Medulla oblongata (tissue), 1 donor: ENCODE results near the gene ZP3.
A peak's percentile ranks its signal among the peaks of the same experiment; 100 is the strongest.
"Not testable (repeated sequence)": the region's sequence is repeated elsewhere in the genome, so short reads cannot be mapped to it uniquely, and the experiment has no call there.

Experiments
- DNase-seq: peaks from one replicate; pipeline ENCODE4 v3.0.0-alpha.2; 2015; ENCODE audit errors: extremely low spot score

The ZP3 gene

DNA sequence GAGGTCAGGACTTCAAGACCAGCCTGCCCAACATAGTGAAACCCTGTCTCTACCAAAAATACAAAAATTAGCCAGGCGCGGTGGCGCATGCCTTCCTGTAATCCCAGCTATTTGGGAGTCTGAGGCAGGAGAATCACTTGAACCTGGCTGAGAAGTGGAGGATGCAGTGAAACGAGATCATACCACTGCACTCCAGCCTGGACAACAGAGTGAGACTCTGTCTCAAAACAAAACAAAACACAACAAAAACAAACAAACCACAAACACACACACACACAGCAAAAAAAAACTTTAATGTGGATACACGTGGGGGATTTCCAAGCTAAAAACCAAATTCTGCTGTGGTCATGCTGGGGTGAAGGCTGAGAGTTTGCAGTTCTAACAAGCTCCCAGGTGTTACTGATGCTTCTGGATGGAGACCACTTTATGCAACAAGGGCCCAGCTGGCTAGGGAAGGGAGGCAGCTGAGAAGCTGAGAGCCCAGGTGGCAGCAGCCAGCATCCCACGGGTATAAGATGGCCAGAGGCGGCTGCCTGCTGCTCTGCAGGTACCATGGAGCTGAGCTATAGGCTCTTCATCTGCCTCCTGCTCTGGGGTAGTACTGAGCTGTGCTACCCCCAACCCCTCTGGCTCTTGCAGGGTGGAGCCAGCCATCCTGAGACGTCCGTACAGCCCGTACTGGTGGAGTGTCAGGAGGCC, at the start of gene ZP3:
Gene ZP3 (plus strand): TSS at position 538 of the 699 bp plus-strand sequence. CDS start 15 bp downstream, at position 553.
- no peak for DNase-seq

DNA sequence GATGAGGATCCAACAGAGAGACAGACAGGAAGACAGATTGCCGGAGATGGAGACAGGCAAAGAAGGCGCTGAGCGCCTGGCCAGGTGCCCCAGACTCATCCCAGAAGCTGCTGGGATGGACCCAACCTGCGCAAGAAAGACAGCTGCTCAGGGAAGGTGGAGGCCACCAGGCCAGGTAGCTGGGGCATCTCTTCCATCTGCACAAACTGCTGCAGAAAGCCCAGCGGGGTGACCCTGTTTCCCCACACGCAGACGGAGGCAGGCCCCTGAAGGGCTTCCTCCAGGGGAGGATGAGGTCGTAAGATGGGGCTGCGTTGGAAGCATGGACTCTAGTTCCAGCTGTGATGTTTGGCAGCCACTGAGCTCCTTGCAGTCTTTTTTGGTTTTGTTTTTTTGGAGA, 49.5 kb upstream of the ZP3 start:
- DNase-seq: no peak

DNA sequence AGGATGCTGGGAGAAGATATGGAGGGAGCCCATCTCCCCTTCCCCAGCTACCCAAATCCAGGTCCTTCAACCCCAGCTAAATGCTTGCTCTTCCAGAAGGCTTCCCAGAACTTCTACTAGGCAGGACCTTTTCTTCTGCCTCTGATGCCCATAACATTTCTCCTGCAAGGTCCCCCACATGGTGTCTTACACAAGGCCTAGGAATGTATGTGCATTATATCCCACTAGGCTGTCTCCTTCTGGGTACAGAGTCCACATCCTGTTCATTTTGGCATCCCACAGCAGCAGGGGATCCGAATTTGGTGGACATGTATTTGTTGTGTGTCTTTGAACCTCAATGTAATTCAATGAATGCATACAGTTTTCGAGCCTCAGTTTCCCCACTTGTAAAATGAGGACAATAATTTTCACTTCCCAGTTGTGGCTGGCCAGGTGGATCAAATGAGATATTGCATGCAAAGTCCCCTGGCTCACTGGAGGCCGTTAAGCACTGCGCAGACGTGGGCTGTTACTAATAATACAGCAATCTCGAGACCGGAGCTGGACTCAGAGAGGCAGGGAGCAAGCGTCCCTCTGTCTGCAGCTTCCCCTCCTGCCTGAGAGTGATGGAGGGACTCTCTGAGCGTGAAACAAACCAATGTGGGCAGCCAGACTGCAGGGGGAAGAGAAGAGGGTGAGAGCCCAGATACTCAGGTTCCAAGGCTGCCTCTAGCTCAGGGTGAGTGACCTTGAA, 47.4 kb upstream of the ZP3 start:
- no peak for DNase-seq

DNA sequence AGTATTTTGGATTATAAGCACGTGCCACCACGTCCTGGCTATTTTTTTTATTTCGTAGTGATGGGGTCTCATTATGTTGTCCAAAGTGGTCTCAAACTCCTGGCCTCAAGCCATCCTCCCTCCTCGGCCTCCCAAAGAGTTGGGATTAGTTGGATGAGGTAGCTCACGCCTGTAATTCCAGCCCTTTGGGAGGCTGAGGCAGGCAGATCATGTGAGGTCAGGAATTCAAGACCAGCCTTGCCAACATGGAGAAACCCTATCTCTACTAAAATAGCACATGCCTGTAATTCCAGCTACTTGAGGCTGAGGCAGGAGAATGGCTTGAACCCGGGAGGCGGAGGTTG, 44.2 kb upstream of the ZP3 start:
- DNase-seq: no peak

DNA sequence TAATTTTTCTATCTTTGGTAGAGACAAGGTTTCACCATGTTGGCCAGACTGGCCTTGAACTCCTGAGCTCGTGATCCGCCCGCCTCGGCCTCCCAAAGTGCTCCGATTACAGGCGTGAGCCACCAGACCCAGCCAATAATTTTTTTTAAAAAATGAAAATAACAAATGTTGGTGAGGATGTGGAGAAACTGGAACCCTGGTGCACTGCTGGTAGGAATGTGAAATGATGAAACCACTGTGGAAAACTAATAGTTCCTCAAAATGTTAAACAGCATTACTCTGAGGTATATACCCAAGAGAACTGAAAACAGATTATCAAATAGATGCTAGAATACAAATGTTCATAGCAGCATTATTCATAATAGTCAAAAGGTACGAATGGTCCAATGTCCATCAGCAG, 42.9 kb upstream of the ZP3 start:
- DNase-seq: no peak

DNA sequence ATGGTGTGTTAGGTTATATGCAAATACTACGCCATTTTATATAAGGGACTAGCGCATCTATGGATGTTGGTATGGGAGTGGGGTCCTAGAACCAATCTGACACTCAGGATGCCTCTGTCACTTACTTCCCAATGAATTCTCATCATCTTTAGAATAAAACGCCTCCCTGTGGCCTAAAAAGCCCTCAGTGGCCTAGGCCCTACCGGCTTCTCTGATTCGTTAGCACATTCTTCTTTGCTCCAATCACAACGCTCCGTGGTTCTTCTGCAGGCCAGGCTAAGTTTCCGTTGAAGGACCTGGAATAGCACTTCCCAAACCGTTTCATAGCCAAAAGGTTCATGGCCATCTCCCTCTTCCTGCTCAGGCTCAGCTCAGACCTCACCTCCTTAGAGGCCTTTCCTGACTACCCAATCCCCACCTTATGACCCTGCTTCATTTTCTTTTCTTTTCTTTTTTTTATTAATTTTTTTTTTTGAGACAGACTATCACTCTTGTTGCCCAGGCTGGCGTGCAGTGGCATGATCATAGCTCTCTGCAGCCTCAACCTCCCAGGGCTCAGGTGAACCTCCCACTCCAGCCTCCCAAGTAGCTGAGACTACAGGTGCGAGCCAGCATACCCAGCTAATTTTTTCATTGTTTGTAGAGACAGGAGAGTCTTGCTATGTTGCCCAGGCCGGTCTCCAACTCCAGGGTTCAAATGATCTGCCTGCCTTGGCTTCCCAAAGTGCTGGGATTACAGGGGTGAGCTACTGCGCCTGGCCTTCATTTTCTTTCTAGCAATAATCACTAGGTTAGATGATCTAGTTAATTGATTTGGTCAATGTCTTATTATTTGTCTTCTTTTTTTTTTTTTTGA, 41.4 kb upstream of the ZP3 start:
- DNase-seq: no peak

DNA sequence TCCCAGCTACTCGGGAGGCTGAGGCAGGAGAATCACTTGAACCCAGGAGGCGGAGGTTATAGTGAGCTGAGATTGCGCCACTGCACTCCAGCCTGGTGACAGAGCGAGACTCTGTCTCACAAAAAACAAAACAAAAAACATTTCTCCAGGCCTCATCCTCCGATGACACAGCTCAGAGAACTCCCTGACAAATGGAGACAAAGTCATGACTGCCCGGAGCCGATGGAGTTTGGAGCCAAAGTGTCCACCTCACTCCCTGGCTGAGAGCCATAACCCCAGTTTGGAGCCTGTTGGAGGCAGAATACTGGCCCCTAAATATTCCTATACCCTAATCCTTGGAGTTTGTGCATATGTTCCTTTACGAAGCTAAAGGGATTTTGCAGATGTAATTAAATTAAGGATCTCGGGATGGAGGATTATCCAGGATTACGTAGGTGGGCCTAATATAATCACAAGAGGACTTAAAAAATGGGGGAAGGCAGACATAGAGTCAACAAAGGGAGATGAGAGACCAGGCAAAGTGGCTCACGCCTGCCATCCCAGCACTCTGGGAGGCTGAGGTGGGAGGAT, 38.0 kb upstream of the ZP3 start:
- DNase-seq: no peak

DNA sequence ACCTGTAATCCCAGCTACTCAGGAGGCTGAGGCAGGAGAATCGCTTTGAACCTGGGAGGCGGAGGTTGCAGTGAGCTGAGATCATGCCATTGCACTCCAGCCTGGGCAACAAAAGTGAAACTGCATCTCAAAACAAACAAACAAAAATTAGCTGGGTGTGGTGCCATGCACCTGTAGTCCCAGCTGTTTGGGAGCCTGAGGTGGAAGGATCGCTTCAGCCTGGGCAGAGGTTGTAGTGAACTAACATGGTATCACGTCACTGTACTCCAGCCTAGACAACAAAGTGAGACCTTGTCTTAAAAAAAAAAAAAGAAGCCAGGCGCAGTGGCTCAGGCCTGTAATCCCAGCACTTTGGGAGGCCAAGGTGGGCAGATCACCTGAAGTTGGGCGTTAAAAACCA, 37.0 kb upstream of the ZP3 start:
- not testable (repeated sequence) for DNase-seq

DNA sequence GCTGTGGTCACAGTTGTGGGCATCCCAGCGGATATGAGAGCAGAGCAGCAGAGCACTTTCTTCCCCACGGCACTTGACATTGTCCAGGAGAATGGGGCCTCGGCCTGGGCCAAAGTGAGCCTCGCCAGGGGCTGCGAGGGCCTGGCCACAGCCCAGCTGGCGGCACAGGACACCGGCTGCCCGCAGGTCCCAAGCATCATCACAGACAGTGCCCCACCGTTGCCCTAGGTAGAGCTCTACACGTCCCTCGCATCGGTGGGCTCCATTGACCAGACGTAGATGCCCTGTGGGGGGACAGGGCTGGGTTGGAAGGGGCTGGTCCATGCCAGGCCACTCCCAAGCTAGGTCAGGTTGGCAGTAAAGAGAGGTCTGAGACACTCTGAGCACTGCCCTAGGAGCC, 34.7 kb upstream of the ZP3 start:
- no peak for DNase-seq

DNA sequence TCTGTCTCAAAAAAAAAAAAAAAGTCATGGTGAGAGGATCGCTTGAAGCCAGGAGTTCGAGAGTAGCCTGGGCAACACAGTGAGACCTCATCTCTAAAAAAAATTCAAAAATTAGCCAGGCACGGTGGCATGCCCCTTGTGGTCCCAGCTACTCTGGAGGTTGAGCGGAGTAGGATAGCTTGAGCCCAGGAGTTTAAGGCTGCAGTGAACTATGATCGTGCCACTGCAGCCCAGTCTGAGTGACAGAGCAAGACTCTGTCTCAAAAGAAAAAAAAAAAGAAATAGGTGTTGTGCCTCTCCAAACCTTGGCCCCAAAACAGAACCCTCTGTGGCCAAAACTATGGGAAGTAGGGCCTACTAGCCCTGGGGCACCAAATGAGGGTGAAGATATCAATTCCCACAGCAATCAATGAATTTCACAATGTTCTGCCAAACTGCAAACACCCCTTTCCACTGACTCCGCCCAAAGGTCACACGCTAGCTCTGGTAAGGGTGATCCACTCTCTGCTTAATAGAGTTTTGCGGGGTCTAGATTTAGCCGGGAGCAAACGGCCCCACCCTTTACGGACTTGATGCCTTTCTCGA, 32.1 kb upstream of the ZP3 start:
- no peak for DNase-seq

DNA sequence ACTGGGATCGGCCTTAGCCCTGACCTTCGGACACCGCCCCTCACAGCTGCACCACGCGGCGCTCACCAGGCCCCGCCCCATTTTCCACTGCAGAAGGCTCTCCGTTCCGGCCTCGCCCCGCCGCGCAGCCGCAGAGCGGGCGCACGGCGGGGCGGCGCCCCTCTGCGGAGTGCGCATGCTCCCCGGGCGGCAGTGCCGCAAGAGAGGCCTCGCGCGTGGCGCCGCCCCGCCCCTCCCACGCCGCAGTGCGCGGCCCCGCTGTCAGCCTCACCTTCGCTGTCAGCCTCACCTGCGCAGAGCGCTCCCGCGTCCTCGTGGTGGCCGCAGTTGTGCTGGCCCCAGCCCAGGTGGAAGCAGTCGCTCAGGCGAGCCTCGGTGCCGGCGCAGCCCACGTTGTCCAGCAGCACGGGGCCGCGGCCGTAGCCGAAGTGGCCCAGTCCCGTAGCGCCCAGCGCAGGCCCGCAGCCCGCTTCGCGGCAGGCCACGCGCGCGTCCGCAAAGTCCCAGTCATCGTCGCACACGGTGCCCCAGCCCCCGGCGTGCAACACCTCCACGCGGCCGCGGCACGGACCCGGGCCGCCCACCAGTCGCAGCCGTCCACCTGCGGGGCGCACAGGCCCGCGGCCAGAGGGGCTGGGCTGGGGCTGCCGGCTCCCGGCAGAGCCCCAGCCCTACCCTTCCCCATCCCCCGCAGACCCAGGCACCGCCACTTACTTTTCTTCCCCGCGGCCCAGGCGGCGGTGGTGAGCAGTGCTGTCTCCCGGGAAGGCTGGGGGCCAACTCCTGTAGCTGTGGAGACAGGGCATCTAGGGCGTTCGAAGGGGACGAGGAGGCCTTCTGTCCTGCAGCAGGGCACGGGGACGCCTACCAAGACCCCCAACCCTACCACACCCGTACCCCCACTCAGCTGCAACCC, 31.4 kb upstream of the ZP3 start:
- peak; percentile 94 for DNase-seq

DNA sequence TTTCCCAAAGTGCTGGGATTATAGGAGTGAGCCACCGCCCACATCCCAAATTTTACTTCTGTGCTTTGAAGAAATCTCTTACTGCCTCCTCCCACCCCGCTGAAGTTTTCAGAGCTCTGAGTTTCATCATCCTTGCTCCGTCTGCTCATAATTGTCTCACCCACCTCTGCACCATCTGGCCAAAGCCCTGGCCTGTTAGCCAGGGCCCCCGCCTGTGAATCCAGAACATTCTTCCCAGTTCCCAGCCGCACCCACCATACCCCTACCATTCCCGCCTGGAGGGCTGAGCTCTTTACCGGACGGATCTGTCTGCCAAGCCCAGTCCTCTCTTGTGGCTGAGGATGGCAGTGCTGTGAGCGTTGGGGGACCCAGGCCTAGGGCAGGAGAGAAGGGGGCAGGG, 29.8 kb upstream of the ZP3 start:
- DNase-seq: no peak

DNA sequence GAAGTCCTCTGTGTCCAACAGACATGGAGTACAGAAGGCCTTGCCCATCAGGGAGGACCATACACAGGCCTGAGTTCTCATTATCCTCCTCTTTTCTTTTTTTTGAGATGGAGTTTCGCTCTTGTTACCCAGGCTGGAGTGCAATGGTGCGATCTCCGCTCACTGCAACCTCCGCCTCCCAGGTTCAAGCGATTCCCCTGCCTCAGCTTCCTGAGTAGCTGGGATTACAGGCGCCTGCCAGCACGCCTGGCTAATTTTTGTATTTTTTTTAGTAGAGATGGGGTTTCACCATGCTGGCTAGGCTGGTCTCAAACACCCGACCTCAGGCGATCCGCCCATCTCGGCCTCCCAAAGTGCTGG, 29.2 kb upstream of the ZP3 start:
- DNase-seq: not testable (repeated sequence)

DNA sequence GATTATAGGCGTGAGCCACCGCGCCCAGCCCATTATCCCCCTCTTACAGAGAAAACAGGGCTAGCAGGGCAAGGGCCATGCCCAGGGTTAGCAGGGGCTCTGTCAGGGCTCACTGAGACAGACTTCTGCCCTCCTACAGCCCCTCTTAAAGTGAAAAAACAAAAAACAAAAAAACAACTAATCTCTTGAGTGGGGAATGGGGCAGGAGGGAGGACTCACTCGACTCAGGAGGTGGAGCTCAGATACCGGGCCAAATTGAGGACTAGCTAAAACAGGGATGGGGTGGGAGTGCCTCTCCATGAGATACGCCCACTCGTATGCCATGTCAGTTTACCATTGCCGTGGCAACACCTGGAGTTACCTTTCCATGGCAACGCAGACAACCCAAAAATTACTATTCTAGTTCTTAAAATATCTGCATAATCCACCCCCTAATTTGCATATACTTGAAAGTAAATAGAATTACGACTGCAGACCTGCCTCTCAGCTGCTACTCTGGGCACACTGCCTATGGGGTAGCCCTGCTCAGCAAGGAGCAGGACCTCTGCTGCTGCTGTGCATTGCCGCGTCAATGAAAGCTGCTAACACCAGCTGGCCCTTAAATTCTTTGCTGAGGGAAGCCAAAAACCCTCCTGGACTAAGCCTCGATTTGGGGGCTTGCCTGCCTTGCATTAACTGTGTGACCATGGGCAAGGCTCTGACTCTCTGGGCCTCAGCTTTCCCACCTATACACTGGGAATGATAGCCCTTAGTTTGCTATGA, 28.6 kb upstream of the ZP3 start:
- DNase-seq: no peak

DNA sequence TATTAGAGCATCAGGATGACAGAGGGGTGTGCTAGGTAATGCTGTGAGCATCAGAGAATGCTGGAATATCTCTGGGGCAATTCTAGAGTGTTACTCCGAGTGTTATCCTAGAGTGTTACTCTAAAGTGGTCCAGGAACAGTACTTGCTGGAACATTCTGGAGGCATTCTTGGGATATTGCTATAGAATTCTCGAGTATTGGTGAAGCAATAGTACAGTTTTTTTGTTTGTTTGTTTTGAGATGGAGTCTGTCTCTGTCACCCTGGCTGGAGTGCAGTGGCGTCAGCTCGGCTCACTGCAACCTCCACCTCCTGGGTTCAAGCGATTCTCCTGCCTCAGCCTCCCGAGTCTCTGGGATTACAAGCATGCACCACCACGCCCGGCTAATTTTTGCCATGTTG, 27.9 kb upstream of the ZP3 start:
- no peak for DNase-seq

DNA sequence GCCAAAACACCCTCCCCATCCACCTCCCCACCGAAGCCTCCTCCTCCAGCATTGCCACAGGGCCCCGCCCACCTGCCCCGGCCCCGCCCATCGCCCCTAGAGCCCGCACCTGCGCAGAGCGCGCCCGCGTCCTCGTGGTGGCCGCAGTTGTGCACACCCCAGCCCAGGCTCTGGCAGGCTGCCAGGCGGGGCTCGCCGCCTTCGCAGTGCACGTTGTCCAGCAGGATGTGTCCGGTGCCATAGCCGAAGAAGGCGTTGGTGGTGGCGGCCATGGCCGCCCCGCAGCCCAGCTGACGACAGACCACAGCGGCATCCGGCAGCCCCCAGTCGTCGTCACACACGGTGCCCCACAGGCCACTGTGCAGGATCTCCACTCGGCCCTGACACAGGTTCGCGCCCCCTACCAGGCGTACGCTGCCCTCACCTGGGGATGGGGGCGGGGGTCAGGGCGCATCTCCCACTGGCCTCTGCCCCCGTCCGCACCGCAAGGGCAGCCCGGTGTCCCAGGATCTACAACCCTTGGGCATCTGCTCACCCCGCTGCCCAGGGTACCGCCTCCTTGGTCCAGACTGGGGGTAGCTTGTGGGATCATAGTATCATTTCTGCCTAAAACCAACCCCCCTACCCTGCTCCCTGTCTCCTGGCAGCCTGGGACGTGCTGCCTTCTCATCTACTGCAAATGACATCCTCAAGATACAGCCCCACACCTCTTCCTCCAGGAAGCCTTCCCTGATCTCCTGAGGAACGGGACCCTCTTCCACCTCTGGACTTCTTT, 27.2 kb upstream of the ZP3 start:
- DNase-seq: peak; percentile 69

DNA sequence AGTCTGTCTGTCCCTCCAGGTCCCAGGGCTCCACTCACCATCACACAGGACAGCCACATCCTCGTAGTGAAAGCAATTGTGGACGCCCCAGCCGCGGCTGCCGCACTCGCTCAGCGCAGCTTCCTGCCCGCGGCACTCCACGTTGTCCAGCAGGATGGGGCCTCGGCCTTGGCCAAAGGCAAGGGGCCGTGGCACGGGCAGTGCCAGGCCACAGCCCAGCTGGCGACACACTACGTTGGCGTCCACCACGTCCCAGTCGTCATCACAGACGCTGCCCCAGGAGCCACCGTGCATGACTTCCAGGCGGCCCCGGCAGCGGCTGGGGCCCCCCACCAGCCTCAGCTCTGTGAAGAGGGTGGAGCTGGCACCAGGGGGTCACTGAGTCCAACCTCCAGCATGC, 24.5 kb upstream of the ZP3 start:
- no peak for DNase-seq

DNA sequence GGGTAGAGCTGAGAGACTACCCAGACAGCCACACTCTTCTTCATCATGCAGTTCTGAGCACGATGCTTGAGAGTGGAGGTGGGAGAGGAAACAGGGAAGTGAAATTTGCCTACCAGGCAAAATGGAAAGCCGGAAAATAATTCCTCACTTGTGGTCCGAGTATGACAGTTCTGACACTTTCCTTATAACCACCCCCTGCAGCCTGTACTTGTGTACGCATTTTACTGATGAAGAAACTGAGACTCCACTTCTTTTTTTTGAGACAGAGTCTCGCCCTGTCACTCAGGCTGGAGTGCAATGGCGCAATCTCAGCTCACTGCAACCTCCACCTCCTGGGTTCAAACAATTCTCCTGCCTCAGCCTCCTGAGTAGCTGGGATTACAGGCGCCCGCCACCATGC, 21.7 kb upstream of the ZP3 start:
- peak; percentile 46 for DNase-seq

DNA sequence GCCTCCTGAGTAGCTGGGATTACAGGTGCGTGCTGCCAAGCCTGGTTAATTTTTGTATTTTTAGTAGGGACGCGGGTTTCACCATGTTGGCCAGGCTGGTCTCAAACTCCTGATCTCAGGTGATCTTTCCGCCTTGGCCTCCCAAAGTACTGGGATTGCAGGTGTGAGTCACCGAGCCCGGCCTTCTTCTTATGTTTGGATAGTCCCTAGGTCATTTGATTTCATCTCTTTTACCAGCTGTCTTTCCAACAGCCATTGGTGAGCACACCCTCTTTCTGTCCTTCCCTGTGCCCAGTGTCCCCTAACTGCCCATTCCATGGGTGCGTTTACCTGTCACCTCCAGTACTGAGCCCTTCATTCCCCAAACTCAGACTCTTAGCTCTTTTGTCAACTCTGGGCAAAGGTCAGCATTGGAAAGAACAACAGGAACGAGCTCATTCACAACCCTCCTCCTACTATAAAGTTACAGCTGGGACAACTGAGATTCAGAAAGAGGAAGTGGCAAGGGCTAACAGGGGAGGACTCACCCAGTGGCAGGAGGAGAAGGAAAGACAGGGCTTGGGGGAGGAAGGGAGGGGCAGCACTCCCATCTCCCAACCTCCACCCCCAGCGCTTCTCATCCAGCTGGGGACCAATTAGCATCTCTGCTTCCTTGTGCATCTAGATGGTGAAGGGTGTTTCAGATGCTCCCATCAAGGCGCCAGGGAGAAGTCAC, 20.8 kb upstream of the ZP3 start:
- peak; percentile 67 for DNase-seq
